Middle frontal gyrus (tissue), 1 donor: Measurements from ENCODE around the gene FGF18.
"Not testable (repeated sequence)": the region's sequence is repeated elsewhere in the genome, so short reads cannot be mapped to it uniquely, and the experiment has no call there.

Experiments used
- DNase-seq: peaks from one replicate; pipeline ENCODE4 v3.0.0-alpha.2; 2015; ENCODE audit warnings: low spot score; ENCODE audit errors: extremely low spot score

Gene FGF18

GRCh38 chr5:171398660-171399059, 20.8 kb upstream of the FGF18 start:
- DNase-seq, result not testable (repeated sequence)

GRCh38 chr5:171400169-171400568, 19.3 kb upstream of the FGF18 start:
- no peak for DNase-seq

GRCh38 chr5:171401167-171401947, 18.1 kb upstream of the FGF18 start:
- DNase-seq, result no peak

- DNase-seq, result not testable (repeated sequence)
Measured at GRCh38 chr5:171402751-171403150, 16.7 kb upstream of the FGF18 start.

GRCh38 chr5:171405615-171406014, 13.8 kb upstream of the FGF18 start:
- no peak for DNase-seq

GRCh38 chr5:171407234-171407633, 12.2 kb upstream of the FGF18 start:
- no peak for DNase-seq

- no peak for DNase-seq
Measured at GRCh38 chr5:171409164-171410136, 10.0 kb upstream of the FGF18 start.

- no peak for DNase-seq
Measured at GRCh38 chr5:171410181-171410580, 9.3 kb upstream of the FGF18 start.

GRCh38 chr5:171412186-171412585, 7.3 kb upstream of the FGF18 start:
- DNase-seq, result no peak

GRCh38 chr5:171413153-171413910, 6.1 kb upstream of the FGF18 start:
- no peak for DNase-seq

- DNase-seq, result not testable (repeated sequence)
Measured at GRCh38 chr5:171413993-171414392, 5.5 kb upstream of the FGF18 start.

- no peak for DNase-seq
Measured at GRCh38 chr5:171415115-171415730, 4.2 kb upstream of the FGF18 start.

GRCh38 chr5:171416160-171417049, 3.0 kb upstream of the FGF18 start:
- no peak for DNase-seq

GRCh38 chr5:171418316-171418981, 998 bp upstream of the FGF18 start:
- DNase-seq, result peak; percentile 13

- no peak for DNase-seq
Measured at GRCh38 chr5:171419688-171420430, 412 bp downstream of the FGF18 start.

- peak; percentile 66 for DNase-seq
Measured at GRCh38 chr5:171420431-171421241, 1.2 kb downstream of the FGF18 start.

- no peak for DNase-seq
Measured at GRCh38 chr5:171421331-171422262, 2.1 kb downstream of the FGF18 start.
